HepG2 (cell line): ENCODE data around the gene HAO2. TPM values are rescaled to one million over a fixed set of nuclear protein-coding genes. Genes with fewer than 3 reads are reported as not detected.

Experiments used
- ATAC-seq: fragments of 200-7000 bp; cut with Tn5 transposase; 3 replicates; pipeline ENCODE4 v1.9.1; 2020; ENCODE audit warnings: mild to moderate bottlenecking, moderate library complexity
- BruUV-seq: library from RNA; stranded (reverse); fragments of 400-500 nt; replicated peaks from 2 replicates; lab custom pipeline; 2021; lab: Mats Ljungman, UMichigan
- CTCF ChIA-PET: fragments of 300-600 bp; formaldehyde crosslinking; extraction: SDS; loops from one replicate; lab custom pipeline; 2021; ENCODE audit warnings: low total read pairs, inconsistent platforms, low intra/inter-chr PET ratio; lab: Yijun Ruan, JAX
- POLR2A ChIA-PET: fragments of 350-600 bp; sonication (Branson Sonifier 250); formaldehyde crosslinking; loops from one replicate; lab custom pipeline; 2020; ENCODE audit warnings: antibody characterized with exemption, inconsistent platforms; lab: Yijun Ruan, JAX
- DNase-seq: peaks from one replicate; pipeline ENCODE4 v3.0.0-alpha.2; 2015; ENCODE audit warnings: low spot score
- FAIRE-seq: peaks from 3 replicates; lab custom pipeline; 2011; peaks lifted over from hg19 to GRCh38; lab: Jason Lieb, UNC
- H2AFZ ChIP-seq: one replicate; pipeline ENCODE4 v1.6.1; 2011; ENCODE audit warnings: low read length, inconsistent platforms
- H3K27ac ChIP-seq: fragments of 300-600 bp; 3 replicates; pipeline ENCODE4 v1.8.0; 2011; ENCODE audit warnings: mixed run types, mild to moderate bottlenecking, mixed read lengths, low read length, inconsistent platforms; ENCODE audit not compliant: insufficient read depth; ENCODE audit errors: extremely low read length
- H3K27me3 ChIP-seq, 2 experiments: fragments of 200-600 bp in 1 of 2; 2 replicates in 1 of 2; 3 replicates in 1 of 2; pipeline versions ENCODE4 v1.6.0 to v1.8.0; 2011; ENCODE audit warnings: low read length in 2 of 2, mild to moderate bottlenecking in 2 of 2, moderate library complexity in 2 of 2, inconsistent platforms in 1 of 2; ENCODE audit not compliant: insufficient read depth in 2 of 2, control insufficient read depth in 1 of 2
- H3K36me3 ChIP-seq, 2 experiments: fragments of 200-600 bp in 1 of 2; replicated peaks in 1 of 2; 2 replicates in 1 of 2; 3 replicates in 1 of 2; pipeline versions ENCODE4 v1.5.1 to v1.8.0; 2011; ENCODE audit warnings: low read length in 2 of 2, inconsistent platforms in 1 of 2; ENCODE audit not compliant: insufficient read depth in 2 of 2, control insufficient read depth in 1 of 2
- H3K4me1 ChIP-seq: 2 replicates; pipeline ENCODE4 v1.5.1; 2012; ENCODE audit warnings: low read length, inconsistent platforms; ENCODE audit not compliant: insufficient read depth
- H3K4me2 ChIP-seq: 2 replicates; pipeline ENCODE4 v1.6.0; 2011; ENCODE audit warnings: low read depth, low read length, inconsistent platforms
- H3K4me3 ChIP-seq, 3 experiments: fragments of 200-600 bp in 1 of 3; sonication (generic), shearing (Covaris generic) in 1 of 3; replicated peaks in 1 of 3; 2 replicates each; pipeline ENCODE4 v1.5.1; 2011 to 2016; ENCODE audit warnings: low read length in 3 of 3, inconsistent platforms in 2 of 3, low read depth in 2 of 3, mild to moderate bottlenecking in 2 of 3, control low read depth in 1 of 3, mixed read lengths in 1 of 3; ENCODE audit not compliant: insufficient read depth in 1 of 3
- H3K79me2 ChIP-seq: one replicate; pipeline ENCODE4 v1.6.1; 2011; ENCODE audit warnings: low read length, inconsistent platforms; ENCODE audit not compliant: insufficient read depth
- H3K9ac ChIP-seq: 2 replicates; pipeline ENCODE4 v1.6.0; 2011; ENCODE audit warnings: mild to moderate bottlenecking, low read depth, low read length, inconsistent platforms; ENCODE audit not compliant: insufficient read depth
- H3K9me3 ChIP-seq: 2 replicates; pipeline ENCODE4 v1.5.1; 2012; ENCODE audit warnings: mild to moderate bottlenecking, low read length
- H4K20me1 ChIP-seq: 2 replicates; pipeline ENCODE4 v1.6.0; 2011; ENCODE audit warnings: inconsistent platforms, mild to moderate bottlenecking, low read length, moderate library complexity; ENCODE audit not compliant: insufficient read depth
- ATF3 ChIP-seq: sonication (generic); formaldehyde crosslinking; IDR thresholded peaks from 2 replicates; pipeline ENCODE4 v1.4.0; 2020; ENCODE audit warnings: missing genetic modification reagents
- THAP7 ChIP-seq: sonication (generic); formaldehyde crosslinking; IDR thresholded peaks from 2 replicates; pipeline ENCODE4 v1.8.1; 2023; ENCODE audit warnings: mild to moderate bottlenecking, missing genetic modification reagents
- ZNF256 ChIP-seq: sonication (generic); formaldehyde crosslinking; conservative IDR thresholded peaks from 2 replicates; pipeline ENCODE4 v1.4.0; 2020; ENCODE audit warnings: missing genetic modification reagents
- ZNF484 ChIP-seq: sonication (generic); formaldehyde crosslinking; IDR thresholded peaks from 2 replicates; pipeline ENCODE4 v1.5.1; 2020; ENCODE audit warnings: mild to moderate bottlenecking, low read depth, missing genetic modification reagents, borderline replicate concordance
- ZNF687 ChIP-seq: sonication (generic); formaldehyde crosslinking; IDR thresholded peaks from 2 replicates; pipeline ENCODE4 v1.5.1; 2020; ENCODE audit warnings: mild to moderate bottlenecking, missing genetic modification reagents, moderate library complexity
- ZNF720 ChIP-seq: sonication (generic); formaldehyde crosslinking; IDR thresholded peaks from 2 replicates; pipeline ENCODE4 v1.4.0; 2020; ENCODE audit warnings: missing genetic modification reagents
- WGBS: methylation state at CpG from one replicate; pipeline ENCODE4 v1.1.6; 2017; ENCODE audit warnings: low lambda C conversion rate; 5-methylcytosine and 5-hydroxymethylcytosine counted together
- in situ Hi-C: cut with HindIII; loops from 2 replicates; pipeline ENCODE4 v1.10.0; 2017; ENCODE audit warnings: low pct_unique_long_range_greater_than_20kb; ENCODE audit not compliant: extremely low pct_ligation_motif_present
- intact Hi-C: fragments of 100-400 bp; cut with micrococcal nuclease; formaldehyde crosslinking; loops from one replicate; pipeline ENCODE4 v1.10.0; 2022; ENCODE audit not compliant: unreplicated experiment
- polyA plus RNA-seq, 8 experiments: library from polyadenylated mRNA; depleted of rRNA in 3 of 8; stranded (reverse) in 7 of 8; unstranded in 1 of 8; fragments of >200 nt; fragmentation: Illumina TruSeq in 4 of 8; extraction: Trizol in 4 of 8; gene quantifications; 2 replicates each; pipeline versions ENCODE4 v1.2.1 to v1.2.3, GENCODE V29; 2011 to 2016; ENCODE audit warnings: low read depth in 4 of 8, missing spikeins in 1 of 8, mixed read lengths in 1 of 8; ENCODE audit not compliant: insufficient read depth in 1 of 8
- total RNA-seq, 5 experiments: library from RNA; depleted of rRNA; stranded (reverse); fragments of >200 nt; fragmentation: Illumina TruSeq; extraction: Trizol; gene quantifications; 2 replicates each; pipeline ENCODE4 v1.2.3, GENCODE V29; 2016; ENCODE audit warnings: low read depth in 1 of 5

The HAO2 gene
- total and polyA plus RNA-seq, 2 of the 13 experiments (the other 11 are each of a cell fraction or from before 2014, with no cell fraction given): 0.05 to 0.09 TPM

GRCh38 chr1:119324198-119324597, 44.4 kb upstream of the HAO2 start:
- Histone ChIP-seq H3K9me3 (no peaks in the 10 kb centered on the region), H3K36me3 (no peaks in the 10 kb centered on the region), H4K20me1 (no peaks in the 10 kb centered on the region), H3K27me3 (no peaks in the 10 kb centered on the region), H3K79me2 (no peaks in the 10 kb centered on the region), H2AFZ (no peak overlapping the region), H3K4me3 (no peak overlapping the region), H3K4me2 (no peak overlapping the region), H3K9ac (no peak overlapping the region), H3K4me1 (peaks cover 35% of the 10 kb centered on the region), H3K27ac (no peak overlapping the region)
- FAIRE-seq (no peak), ATAC-seq (no peak), DNase-seq (no peak)
- no TSS peak for BruUV-seq
- ChIA-PET CTCF (no interaction called here), POLR2A (no interaction called here)
- TF ChIP-seq ZNF256 (CRISPR knock-in tag) (no peak), ZNF484 (no peak), THAP7 (CRISPR knock-in tag) (no peak), ZNF720 (CRISPR knock-in tag) (no peak)
- intact Hi-C loops (no loop called here), in situ Hi-C loops (no loop called here)
- WGBS: 92% methylated on average over 1 of the region's 1 CpG

- 100% methylated on average over 3 of the region's 7 CpGs for WGBS
- no peak for ATAC-seq
- no peaks in the 10 kb centered on the region for H3K27me3 ChIP-seq
- in situ Hi-C loops: loop anchor here (5.0 kb wide), 1 partner anchor 39 kb away; no protein-coding TSS in a partner anchor
- H3K9ac ChIP-seq: no peak overlapping the region
- H3K4me2 ChIP-seq: peak overlapping the region; percentile 80
- no TSS peak for BruUV-seq
- TF ChIP-seq ZNF687 (CRISPR knock-in tag) (peak; percentile 36), ATF3 (CRISPR knock-in tag) (no peak)
- no peaks in the 10 kb centered on the region for H3K79me2 ChIP-seq
- no peak overlapping the region for H3K27ac ChIP-seq
- CTCF ChIA-PET: no interaction called here
- H4K20me1 ChIP-seq: no peaks in the 10 kb centered on the region
- POLR2A ChIA-PET: interaction anchor here (2.1 to 2.9 kb wide), 2 partner anchors 15 to 19 kb away, joined by 10 to 14 read pairs; no protein-coding TSS in a partner anchor
- FAIRE-seq: no peak
- no peaks in the 10 kb centered on the region for H3K36me3 ChIP-seq
- no peak overlapping the region for H3K4me3 ChIP-seq
- peaks cover 35% of the 10 kb centered on the region for H3K4me1 ChIP-seq
- DNase-seq: no peak
- no peak overlapping the region for H2AFZ ChIP-seq
- intact Hi-C loops: no loop called here
- no peaks in the 10 kb centered on the region for H3K9me3 ChIP-seq
Measured at GRCh38 chr1:119326251-119326650, 42.3 kb upstream of the HAO2 start.
